ENCODE measurements around the gene ASPRV1. TPM values are rescaled to one million over a fixed set of nuclear protein-coding genes. Genes with fewer than 3 reads are reported as not detected.
"Not testable (repeated sequence)": the region's sequence is repeated elsewhere in the genome, so short reads cannot be mapped to it uniquely, and the experiment has no call there.

The ASPRV1 gene
- total and polyA plus RNA-seq, 11 donors = 0.28 to 1.4 (median 0.58) TPM; not detected in 1

- Histone ChIP-seq H3K36me3 (no peaks in the 10 kb centered on the region), H3K27me3 (no peaks in the 10 kb centered on the region), H3K27ac (no peak overlapping the region), H3K4me1 (peaks cover 0 to 6% (median 0%) of the 10 kb centered on the region in 12 donors), H3K4me3 (no peak overlapping the region), H3K9me3 (no peaks in the 10 kb centered on the region)
- WGBS, 4 donors = 85 to 92% (median 88%) methylated on average over 11 of the region's 11 CpGs
- no peak for ATAC-seq
- DNase-seq = no peak
- no peak for TF ChIP-seq CTCF (IDR thresholded peaks at IDR 0.05)
- TF ChIP-seq POLR2A (IDR thresholded peaks at IDR 0.05) = no peak
- intact Hi-C loops (cut with DNase I) = no loop called here
Measured at GRCh38 chr2:69955029-69955428, 6.4 kb downstream of the ASPRV1 start.

GRCh38 chr2:69954084-69954483, 7.3 kb downstream of the ASPRV1 start:
- no peaks in the 10 kb centered on the region for H3K36me3 ChIP-seq
- WGBS, 4 donors = 85 to 100% (median 92%) methylated on average over 1 of the region's 1 CpG
- ATAC-seq (no peak), DNase-seq (no peak)
- no peaks in the 10 kb centered on the region for H3K9me3 ChIP-seq
- intact Hi-C loops (cut with DNase I) = no loop called here
- no peak overlapping the region for H3K27ac ChIP-seq
- no peak overlapping the region for H3K4me3 ChIP-seq
- peaks cover 0 to 6% (median 0%) of the 10 kb centered on the region in 12 donors for H3K4me1 ChIP-seq
- no peaks in the 10 kb centered on the region for H3K27me3 ChIP-seq
- TF ChIP-seq CTCF (IDR thresholded peaks at IDR 0.05) (no peak), POLR2A (IDR thresholded peaks at IDR 0.05) (no peak)

GRCh38 chr2:69952336-69953115, 8.9 kb downstream of the ASPRV1 start:
- 87 to 93% (median 91%) methylated on average over 6 of the region's 6 CpGs for WGBS, 4 donors
- DNase-seq (no peak), ATAC-seq (no peak)
- no peaks in the 10 kb centered on the region for H3K27me3 ChIP-seq
- H3K27ac ChIP-seq = no peak overlapping the region
- TF ChIP-seq CTCF (IDR thresholded peaks at IDR 0.05) (no peak), POLR2A (IDR thresholded peaks at IDR 0.05) (no peak)
- H3K4me3 ChIP-seq = no peak overlapping the region
- H3K4me1 ChIP-seq = peaks cover 0 to 14% (median 0%) of the 10 kb centered on the region in 12 donors
- no peaks in the 10 kb centered on the region for H3K9me3 ChIP-seq
- intact Hi-C loops (cut with DNase I) = no loop called here
- H3K36me3 ChIP-seq = no peaks in the 10 kb centered on the region

- ATAC-seq; H3K27ac ChIP-seq; H3K9me3 ChIP-seq; DNase-seq; H3K4me3 ChIP-seq; H3K27me3 ChIP-seq; intact Hi-C loops (cut with DNase I); H3K36me3 ChIP-seq: not testable (repeated sequence)
- WGBS, 4 donors = 91 to 98% (median 97%) methylated on average over 3 of the region's 3 CpGs
- peaks cover 0 to 27% (median 0%) of the 10 kb centered on the region in 12 donors for H3K4me1 ChIP-seq
Measured at GRCh38 chr2:69950671-69951070, 10.8 kb downstream of the ASPRV1 start.
